CD4-positive, alpha-beta T cell treated with Interleukin-10 for 1 hour (primary cell): ENCODE measurements around the gene KLHL35.

Experiments used
- DNase-seq: peaks from one replicate; pipeline ENCODE4 v3.0.0-alpha.2; 2020

Gene KLHL35

DNA sequence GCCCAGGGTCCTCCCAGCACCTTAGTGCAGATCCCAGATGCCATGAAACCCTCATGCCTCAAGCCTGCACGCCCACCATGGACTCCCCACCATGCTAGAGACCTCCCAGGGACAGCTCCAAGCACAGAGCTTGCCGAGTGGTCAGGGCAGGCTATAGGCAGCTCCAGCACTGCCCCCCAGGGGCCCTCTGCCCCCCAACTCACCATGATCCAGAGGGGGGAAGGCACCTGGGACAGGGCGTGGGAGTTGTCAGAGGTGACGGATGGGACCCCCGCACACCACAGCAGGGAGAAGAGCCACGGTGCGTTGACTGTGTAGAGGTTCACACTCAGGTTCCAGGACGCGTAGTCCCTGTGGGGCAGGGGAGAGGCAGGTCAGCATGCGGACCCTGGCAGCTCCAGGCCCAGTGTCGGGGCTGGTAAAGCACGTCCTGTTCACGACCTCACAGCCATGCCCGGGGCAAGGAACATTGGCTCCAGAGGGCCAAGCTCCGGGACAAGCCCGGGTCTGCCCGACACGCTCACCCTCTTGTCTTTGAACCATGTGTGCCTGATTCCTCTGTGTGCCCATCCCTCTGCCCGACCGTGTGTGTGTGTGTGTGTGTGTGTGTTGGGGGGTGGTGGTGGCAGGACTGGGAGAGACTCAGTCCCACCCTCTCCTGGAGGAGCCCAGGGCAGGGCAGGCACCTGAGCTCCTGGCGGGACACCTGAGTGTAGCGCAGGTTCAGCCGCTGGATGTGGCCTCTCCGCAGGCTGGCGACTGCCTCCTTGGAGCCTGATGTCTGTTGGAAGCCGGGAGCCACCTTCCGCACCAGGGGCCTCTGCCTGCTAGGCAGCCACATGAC is 8.2 kb upstream of the KLHL35 start:
- DNase-seq = no peak

DNA sequence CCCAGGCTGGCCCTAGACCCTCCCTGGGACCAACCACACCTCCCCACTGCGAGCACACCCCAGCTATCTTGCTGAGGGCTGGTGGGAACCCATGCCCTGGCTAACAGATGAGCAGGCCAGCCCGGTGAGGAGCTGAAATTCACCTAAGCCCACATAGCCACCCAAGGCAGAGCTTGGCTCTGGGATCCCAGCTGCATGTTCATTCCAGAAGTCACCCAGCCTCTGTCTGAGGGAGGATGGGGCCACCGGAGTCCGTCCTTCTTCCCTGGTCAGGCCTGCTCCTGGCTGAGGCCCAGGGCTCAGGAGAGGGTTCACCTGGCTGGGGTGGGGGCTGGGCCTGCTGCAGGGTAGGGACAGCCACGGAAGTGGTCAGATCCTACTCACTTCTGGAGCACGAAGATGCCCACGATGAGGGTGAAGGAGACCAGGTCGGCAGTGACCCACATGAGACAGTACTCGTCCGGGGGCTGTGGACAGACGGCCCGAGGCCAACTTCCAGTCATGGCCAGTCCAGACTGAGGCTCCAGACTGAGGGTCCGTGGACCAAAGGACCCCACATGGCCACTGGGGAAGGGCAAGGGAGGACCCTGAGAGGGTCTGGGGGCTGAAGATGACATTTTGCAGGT is 6.6 kb upstream of the KLHL35 start:
- DNase-seq = no peak

DNA sequence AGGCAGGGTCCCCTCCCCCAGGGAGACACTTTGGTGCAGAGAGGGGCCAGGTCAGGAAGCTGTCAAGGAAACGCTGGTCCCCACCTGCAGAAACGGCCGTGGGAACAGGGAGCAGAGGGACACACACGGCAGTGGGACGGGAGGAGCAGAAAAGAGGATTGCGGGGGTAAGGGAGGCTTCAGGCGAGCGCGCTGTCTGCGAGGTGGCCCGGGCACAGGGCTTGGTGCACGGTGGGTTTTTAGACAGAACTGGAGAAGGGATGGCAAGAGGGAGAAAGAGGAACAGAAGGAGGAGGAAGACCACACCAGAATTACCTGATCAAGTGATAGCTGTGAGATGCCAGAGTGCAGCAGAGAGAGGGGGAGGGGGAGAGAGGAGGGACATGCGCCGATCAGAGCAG is 6.0 kb upstream of the KLHL35 start:
- no peak for DNase-seq

DNA sequence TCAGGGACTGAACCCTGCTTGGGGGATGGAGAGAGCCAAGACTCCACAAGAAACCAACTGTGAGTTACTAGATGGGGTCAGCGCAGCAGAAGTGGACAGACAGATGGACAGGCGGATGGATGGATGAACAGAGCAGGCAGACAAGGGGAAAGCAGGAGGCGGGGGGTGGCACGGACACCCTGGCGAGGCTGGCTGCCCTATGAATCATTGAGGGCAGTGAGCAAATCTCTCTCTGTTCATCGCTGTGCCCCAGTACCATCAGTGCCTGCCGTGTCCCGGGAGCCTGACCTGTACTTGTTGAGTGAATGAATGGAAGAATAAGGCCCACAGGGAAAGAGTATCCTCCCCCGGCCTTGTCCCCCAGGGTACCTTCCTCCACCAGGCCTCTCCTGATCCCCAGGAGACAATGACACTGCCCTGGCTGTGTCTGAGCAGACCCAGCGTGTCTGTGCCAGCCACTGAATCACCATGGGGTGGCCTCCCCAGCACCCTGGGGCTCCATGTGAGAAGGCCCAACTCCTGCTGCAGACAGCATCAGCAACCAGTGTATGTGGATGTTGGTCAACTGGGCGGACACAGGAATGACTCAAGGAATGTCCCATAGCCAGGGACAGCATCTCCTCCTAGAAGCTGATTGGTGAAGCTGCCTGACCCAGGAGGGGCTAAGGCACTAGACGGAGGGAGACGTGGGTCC is 5.1 kb upstream of the KLHL35 start:
- DNase-seq = no peak

DNA sequence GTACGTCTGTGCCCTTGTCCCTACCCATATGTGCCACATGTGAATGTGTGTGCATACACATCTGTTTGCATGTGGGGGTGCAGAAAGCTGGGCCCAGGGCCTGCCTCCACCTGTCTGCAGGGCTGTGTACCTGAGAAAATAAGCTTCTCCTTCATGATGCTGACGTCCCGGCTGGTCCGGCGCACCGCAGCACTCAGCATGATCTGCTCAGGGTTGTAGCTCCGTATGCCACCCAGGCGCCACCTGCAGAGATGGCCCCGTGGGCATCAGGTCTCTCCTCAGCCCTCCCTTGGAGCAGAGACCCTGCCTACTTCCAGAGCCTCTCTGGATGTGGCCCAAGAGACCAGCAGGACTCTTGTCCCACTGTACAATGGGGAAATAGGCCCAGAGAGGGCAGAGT is 3.8 kb upstream of the KLHL35 start:
- DNase-seq = no peak

DNA sequence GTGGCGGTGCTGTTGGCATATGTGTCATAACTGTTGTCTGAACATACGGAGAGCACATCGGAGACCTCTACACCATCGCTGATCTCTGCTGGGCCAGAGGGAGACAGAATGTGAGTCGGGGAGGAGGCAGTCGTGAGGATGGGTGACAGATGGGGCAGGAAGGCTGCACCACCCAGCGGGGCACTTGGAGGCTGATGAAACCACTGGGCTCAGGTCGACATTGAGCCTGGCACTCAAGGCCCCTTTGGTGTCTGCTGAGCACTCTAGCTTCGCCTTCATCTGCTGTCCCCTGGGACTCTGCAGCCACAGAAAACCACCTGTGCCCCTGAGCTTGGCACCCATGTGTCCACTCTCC is 2.5 kb upstream of the KLHL35 start:
- no peak for DNase-seq

DNA sequence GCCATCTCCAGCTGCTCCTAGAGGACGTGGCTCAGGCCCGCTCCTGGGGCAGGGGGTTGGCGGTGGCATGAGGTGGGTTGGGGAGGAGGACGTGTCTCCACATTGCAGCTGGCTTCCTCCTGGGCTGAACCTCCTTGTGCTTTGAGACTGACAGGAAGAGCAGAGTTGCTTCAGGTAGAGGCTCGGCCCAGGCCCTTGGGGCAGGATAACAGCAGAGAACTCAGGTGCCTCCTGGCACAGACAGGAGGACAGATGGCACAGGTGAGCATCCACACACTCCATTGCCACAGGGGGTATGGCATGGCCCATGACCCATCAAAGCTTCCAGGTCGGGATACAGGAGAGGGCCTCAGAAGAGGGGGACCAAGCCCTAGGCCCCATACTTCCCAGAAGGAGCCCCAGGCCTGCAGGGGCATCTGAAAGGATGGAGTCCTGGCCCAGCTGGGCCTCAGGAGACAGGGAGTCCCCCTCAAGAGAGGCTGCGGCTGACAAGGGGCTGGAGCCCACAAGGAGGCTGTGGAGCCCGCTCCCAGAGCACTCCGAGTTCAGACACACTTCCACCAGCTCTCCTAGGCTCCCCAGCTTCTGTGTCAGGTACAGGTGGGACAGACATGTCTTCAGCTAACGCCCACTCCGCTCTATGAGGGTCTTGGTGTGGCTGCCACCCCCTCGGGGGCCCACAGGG is 2.0 kb upstream of the KLHL35 start:
- DNase-seq = no peak

DNA sequence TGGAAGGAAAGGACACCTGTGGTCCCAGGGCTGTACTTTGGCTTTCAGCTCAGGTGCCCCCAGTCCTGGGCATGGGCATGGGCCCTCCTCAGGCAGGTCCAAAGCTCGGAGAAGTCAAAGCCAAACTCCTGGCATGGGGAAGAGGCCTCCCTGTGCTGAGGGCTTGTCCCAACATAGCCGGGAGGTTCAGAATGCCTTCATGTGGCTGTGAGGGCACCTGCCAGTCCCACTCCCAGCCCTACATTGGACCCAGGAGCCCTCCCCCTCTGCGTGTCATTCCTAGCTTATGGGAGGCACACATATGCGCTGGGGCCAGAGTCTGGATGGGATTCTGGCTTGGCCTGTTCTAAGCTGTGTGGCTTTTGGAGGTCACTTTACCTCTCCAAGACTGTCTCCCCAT is 1.0 kb upstream of the KLHL35 start:
- DNase-seq = no peak

DNA sequence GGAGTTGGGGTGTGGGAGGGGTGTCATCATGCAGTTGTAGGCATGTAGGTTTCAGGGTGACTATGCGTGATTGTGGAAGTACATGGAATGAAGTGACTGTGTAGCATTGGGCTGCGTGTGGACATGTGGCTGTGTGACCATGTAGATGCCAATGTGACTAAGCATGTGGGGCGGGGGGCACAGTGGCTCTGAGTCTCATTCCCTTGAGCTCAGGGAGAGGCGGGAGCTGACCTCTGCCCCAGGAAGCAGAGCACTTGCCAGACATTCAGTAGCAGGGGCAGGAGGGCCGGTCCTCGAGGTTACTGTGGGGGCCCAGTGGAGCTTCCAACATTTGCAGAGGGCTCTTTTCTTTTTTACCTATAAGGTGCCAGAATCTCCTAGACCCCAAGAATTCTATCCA is 440 bp upstream of the KLHL35 start:
- no peak for DNase-seq

DNA sequence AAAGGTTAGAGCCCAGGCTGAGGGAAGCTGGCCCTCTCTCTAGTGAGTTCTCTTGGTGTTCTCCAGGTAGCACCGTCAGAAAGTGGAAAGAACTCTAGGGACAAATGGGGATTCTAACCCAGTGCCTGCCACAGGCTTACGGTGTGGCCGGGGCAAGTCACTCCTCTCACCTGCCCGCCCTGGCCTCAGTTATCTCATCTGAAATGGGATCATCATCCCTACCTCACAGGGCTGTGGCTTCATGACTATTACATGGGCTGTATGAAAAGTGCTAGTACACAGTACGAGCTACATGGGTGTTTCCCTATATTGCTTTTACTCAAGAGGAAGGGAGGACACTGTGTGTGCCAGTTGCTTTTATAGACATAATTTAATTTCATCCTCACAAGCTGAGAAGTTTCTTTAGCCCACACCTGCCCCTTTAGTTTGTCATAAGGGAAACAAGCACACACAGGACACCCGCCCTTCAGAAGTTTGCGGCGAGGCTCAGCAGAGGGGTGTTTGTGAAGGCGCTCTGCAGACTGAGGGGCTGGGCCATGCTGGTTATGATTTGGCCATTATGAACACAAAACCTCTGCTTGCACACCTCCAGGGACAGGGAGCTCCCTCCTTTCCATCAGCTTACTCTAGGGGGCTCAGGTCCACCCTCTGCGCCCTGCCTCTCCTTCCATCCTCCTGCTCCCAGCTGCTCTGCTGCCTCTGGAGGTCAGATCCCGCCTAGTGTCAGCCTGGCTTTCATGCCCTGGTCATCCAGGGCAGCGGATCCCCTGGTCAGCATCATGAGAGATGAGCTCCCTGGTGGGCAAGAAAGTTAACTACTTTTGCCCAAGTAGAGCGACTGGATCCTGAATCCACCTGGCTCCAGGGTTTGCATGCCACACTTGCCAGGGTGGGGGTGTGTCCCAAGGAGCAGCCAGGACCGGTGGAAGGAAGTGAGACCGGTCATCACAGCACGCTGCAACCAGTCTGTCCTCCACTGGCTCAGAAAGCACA is 1.2 kb downstream of the KLHL35 start:
- DNase-seq = no peak

DNA sequence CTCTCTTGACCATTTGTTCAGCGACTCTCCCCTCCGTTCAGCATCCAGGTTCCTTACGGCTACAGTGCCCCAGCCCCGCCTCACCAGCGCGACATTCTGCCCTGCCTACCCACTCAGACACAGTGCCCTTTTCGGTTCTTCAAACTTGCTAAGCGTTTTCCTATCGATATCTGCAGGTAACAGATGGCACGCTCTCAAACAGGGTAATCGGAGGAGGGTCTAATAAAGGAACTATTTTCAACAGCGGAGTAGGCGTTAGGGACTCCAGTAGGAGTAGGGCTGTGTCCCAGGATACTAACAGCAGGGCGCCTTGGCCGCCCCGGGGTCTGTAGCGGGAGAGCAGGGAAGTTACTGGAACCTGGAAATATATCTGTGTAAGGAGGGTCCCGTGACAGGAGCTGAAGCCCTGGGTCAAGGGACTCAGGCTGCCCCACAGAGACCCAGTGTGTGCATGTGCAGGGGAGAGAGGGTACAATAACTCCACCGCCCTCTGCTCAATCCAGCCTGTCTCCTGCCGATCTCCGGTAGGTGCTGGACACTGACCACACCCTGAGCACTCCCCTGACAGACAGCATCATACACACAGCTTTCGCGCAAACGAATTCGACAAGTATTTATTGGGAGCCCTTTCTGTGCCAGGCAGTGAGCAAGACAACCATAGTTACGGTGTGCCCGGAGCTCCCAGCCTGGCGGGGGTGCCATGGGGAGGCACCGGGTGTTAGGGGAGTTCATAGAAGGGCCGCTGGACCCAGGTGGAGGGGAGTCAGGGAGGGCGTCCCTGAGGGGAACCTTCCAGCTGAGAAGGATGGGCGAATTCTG is 2.1 kb downstream of the KLHL35 start:
- no peak for DNase-seq

DNA sequence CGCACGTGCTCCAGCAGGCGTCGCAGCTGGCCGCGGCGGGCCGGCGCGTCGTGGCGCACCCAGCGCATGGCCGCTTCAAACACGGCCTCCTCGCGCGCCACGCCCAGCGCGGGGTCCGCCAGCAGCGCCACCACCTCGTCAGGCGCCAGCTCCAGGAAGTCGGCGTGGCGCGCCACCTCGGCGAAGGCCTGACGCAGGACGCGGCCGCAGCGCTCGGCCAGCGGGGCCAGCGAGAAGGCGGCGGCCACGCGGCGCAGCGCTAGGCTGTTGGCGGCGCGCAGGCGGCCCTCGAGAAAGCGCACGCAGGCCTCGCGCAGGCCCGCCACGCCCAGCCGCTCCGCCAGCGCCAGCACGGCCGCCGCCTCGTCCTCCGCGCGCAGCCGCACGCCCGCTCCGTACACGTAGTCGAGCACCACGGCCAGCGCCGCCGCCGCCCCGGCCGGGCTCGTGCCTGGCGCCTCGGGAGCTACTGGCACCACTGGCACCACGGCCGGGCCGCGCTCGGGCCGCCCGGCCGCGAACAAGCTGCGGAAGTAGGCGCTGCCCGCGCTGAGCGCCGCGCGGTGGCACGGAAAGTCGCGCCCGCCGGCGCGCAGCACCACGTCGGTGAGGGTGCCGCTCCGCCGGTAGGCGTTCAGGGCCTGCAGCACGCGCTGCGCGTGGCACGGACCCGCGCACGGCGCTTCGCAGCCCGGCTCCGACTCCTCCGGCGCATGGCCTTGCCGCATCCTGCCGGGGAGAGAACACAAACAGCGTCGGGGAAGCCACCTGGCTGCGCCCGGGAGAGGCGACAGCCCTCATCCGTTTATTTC is 2.9 kb downstream of the KLHL35 start:
- DNase-seq = peak; percentile 69

DNA sequence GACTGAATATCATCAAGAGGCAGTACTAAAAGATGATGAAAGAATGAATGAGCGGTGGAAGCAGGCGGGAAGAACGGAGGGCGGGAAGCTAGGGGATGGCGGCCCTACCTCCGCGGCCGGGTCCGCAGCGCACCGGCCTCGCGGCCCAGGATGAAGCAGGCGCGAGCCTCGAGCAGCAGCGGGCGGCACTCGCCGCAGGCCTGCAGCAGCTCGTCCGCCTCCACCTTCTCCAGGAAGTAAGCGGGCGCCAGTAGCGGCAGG is 3.4 kb downstream of the KLHL35 start:
- no peak for DNase-seq

DNA sequence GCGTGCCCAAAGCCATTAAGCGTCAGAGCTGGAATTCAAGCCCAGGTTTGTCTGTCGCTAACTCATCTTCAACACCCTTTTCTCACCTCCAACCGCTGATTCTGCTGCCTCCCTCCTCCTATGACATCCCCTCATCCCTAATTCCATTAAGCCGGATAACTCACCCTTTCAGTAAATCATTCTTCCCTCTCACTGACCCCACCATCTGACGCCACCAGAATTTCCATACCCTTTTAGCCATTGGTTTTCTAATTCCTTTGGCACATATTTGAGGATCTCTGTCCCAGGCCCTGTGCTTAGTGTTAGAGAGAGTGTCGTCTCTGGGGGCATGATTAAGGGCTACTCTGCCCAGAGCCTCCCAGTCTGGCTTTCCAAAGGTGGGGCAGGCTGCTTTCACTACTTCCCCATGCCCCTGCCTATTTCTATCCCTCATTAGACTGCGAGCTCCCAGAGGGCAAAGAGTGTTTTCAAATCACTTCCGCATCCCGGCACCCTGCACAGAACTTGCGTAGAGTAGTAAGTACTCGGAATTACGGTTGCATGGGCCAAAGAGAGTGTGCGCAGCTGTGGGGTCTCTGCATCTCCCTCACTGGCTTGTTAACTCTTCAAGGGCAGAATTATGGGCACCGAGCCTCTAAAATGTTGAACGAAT is 3.9 kb downstream of the KLHL35 start:
- no peak for DNase-seq

DNA sequence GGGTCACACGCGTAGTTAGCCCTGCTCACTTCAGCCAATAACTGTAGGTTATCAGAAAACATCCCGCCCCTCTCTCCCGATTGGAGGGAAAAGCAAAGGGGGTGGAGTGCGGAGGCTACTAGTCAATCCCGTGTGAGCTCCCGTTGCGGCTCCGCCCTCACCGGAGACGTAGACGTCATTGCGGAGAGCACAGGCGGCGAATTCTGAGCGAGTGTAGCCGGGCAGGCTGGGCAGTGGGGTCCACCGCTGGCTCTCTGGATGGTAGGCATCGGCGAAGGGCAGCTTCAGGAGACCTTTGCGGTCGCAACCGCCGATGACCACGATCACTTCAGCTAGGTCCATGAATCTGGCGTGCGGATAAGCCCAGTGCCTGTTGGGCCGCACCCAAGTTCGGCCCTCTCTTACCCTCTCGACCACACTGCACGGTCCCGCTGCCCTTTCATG is 4.7 kb downstream of the KLHL35 start:
- peak; percentile 81 for DNase-seq

DNA sequence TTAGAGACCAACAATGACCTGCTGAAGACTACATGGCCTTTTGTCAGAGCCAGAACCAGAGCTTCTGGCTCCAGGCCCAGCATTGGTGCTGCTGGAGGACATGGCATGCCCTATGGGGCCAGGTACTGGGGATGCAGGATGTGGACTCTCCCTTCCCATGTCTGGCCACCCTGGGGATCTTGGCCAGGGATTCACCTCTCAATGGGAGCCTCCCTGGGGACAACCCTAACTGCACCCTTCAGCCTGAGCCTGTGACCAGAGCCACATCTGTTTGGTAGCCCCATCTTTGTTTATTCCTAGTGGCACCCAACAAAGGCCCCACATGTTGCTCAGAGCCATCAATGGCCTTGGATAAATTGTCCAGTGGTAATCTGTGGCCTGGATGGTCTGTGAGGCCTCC is 5.8 kb downstream of the KLHL35 start:
- DNase-seq = no peak

DNA sequence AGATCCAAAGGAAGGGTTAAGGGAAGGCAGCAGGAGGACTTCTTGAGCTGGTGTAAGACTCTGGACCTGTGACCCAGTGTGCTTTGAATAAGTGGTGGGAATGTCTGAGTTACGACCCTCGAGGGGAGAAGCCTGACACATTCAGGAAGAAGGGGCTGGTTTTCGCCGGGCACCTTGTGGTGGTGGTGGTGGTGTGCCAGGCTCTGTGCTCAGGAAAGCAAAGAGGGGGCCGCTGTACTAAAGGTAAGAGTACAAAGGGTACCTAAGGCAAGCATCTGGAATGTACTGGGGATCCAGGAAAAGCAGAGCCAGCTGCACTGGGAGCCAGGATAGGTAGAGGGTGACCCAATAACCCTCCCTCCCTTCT is 6.3 kb downstream of the KLHL35 start:
- DNase-seq = no peak

DNA sequence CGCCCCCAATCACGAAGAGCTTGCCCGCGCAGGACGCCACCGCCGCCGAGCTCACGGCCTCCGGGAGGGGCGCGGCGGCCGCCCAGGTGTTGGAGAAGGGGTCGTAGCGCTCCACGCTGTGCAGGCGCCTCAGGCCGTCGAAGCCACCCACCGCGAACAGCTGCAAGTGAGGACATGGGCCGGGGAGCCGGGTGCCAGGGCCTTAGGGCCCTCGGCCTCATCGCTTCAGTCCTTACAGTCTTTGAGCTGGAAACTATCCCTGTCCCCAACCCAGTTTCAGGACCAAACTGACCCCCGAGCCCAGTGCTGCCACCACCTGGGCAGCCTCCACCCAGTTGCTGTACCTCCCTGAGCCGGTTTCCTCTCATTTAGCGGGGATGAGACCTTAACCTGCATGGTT is 7.6 kb downstream of the KLHL35 start:
- no peak for DNase-seq

DNA sequence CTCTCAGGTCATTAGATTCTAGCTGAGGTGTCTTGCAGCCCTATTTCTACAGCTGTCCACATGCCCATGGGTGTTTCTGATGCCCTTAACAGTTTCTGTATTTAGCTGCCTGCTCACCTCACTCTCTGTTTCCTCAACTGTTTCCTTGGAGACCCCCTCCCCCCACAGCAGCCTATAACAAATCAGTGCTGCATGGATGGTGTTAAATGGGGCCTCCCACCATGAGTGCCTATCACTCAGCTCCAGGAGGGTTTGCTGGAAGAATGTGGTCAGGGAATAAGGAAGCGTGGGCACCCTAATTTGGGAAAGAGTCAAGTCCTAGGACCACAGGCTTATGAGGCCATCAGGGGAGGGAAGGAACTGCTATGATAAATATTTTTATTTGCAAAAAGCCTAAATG is 8.6 kb downstream of the KLHL35 start:
- DNase-seq = no peak

DNA sequence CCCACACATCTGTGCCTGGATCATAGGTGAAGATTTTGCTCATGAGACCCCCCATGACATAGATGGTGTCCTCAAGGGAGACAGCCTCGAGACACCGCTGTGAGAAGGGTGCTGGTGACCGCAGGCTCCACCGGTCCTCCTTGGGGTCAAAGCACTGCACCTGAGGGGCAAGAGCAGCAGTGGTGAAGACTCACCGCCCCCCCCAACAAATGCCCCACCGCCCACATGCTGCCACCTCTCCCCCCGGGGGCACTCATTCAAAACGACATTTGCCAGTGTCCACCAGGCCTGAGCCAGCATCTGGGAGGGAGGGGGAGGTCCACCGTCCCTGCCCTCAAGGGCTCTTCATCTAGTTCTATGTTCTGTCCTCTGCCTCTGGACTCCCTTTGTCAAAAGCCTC is 9.3 kb downstream of the KLHL35 start:
- no peak for DNase-seq
